Osteocyte (in vitro differentiated cells): ENCODE measurements around the gene TXNRD3. TPM values are rescaled to one million over a fixed set of nuclear protein-coding genes. Genes with fewer than 3 reads are reported as not detected.
"Not testable (repeated sequence)": the region's sequence is repeated elsewhere in the genome, so short reads cannot be mapped to it uniquely, and the experiment has no call there.

ENCODE experiments used
- DNase-seq: peaks from one replicate; pipeline ENCODE4 v3.0.0; 2021; ENCODE audit warnings: mixed read lengths; ENCODE audit not compliant: unreplicated experiment; ENCODE audit errors: extremely low spot score
- H3K27ac Mint-ChIP-seq: one replicate; pipeline ENCODE4 v1.8.0; 2021; ENCODE audit warnings: mild to moderate bottlenecking, mixed read lengths; ENCODE audit not compliant: unreplicated experiment
- H3K27me3 Mint-ChIP-seq: one replicate; pipeline ENCODE4 v1.8.0; 2021; ENCODE audit warnings: mixed read lengths; ENCODE audit not compliant: unreplicated experiment
- H3K36me3 Mint-ChIP-seq: one replicate; pipeline ENCODE4 v1.8.0; 2021; ENCODE audit warnings: mixed read lengths; ENCODE audit not compliant: unreplicated experiment
- H3K4me1 Mint-ChIP-seq: one replicate; pipeline ENCODE4 v1.8.0; 2021; ENCODE audit warnings: mixed read lengths; ENCODE audit not compliant: unreplicated experiment
- H3K4me3 Mint-ChIP-seq: one replicate; pipeline ENCODE4 v1.8.0; 2021; ENCODE audit warnings: mild to moderate bottlenecking, moderate library complexity, mixed read lengths; ENCODE audit not compliant: unreplicated experiment
- H3K9me3 Mint-ChIP-seq: one replicate; pipeline ENCODE4 v1.8.0; 2021; ENCODE audit warnings: mixed read lengths; ENCODE audit not compliant: unreplicated experiment
- total RNA-seq: library from RNA; stranded (reverse); gene quantifications from 2 replicates; pipeline ENCODE4 v1.2.1, GENCODE V29; 2021
- TF ChIP-seq, protein P1 (sequence below): fragments of 200-600 bp; sonication (generic); IDR thresholded peaks from 2 replicates; pipeline ENCODE4 v1.5.0; 2021; ENCODE audit warnings: antibody characterized with exemption, mild to moderate bottlenecking, moderate library complexity

Gene TXNRD3
- total RNA-seq, 1 donor from 2014 or later: 17.6 TPM

DNA sequence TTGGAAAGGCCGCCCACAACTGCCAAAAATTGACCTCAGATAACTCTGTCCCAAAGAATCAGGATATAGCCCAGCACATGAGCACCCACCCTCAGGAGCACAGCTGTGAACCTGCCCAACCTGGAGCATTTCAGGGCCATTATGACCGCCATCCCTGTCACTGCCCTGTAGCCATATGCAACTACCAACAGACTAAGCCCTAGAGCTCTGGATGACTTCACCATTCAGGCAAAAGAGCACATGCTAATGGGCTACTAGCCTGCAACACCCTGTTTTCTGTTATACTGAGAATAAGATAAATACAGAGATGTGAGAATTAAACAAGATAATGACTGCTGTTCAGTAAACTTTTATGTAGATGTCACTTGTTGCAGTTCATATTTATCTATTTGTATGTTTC lies 45.0 kb downstream of the TXNRD3 start:
- Mint-ChIP-seq H3K27me3 (no peaks in the 10 kb centered on the region), H3K36me3 (peaks cover 46% of the 10 kb centered on the region)
- TF ChIP-seq, protein P1, sequence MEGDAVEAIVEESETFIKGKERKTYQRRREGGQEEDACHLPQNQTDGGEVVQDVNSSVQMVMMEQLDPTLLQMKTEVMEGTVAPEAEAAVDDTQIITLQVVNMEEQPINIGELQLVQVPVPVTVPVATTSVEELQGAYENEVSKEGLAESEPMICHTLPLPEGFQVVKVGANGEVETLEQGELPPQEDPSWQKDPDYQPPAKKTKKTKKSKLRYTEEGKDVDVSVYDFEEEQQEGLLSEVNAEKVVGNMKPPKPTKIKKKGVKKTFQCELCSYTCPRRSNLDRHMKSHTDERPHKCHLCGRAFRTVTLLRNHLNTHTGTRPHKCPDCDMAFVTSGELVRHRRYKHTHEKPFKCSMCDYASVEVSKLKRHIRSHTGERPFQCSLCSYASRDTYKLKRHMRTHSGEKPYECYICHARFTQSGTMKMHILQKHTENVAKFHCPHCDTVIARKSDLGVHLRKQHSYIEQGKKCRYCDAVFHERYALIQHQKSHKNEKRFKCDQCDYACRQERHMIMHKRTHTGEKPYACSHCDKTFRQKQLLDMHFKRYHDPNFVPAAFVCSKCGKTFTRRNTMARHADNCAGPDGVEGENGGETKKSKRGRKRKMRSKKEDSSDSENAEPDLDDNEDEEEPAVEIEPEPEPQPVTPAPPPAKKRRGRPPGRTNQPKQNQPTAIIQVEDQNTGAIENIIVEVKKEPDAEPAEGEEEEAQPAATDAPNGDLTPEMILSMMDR: no peak

DNA sequence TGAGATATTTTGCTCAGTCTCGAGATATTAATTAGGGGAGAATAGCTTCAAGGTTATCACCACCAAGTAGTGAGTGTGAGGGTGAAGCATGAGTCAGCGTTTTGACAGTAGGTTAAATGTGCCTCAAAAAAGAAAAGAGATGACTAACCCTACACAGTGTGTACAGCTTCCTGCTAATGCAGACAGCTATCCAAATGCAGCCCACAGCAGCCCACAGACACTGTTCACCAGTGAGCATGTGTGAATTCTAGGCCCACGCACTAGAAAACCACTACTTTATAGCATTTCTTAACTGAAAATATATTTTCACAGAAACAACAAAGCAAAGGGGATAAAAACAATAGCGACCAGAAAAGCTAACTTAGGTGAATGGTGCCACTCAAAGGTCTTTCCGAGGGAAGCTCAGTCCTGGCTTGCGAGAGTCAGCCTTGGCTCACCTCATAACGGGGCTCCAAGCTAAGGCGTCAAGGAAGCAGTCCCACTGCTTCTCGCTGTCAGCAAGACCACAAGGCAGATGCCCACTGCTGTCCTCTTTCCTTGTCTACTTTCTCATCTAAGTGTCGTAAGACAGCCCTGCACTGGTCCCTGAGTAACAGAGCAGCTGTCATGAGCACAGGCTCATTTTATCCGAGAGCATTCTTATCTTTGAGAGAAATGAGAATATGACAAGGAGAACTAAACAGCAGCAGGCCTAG lies 47.6 kb downstream of the TXNRD3 start:
- DNase-seq: no peak
- Mint-ChIP-seq H3K4me3 (no peak overlapping the region), H3K27ac (no peak overlapping the region), H3K36me3 (peaks cover 58% of the 10 kb centered on the region), H3K9me3 (peaks cover 10% of the 10 kb centered on the region), H3K4me1 (peaks cover 2% of the 10 kb centered on the region), H3K27me3 (no peaks in the 10 kb centered on the region)
- TF ChIP-seq, protein P1: no peak

More for the DNA sequence above, 45.0 kb downstream of the TXNRD3 start:
- H3K27ac Mint-ChIP-seq: no peak overlapping the region
- H3K4me3 Mint-ChIP-seq: no peak overlapping the region
- no peaks in the 10 kb centered on the region for H3K9me3 Mint-ChIP-seq
- peaks cover 2% of the 10 kb centered on the region for H3K4me1 Mint-ChIP-seq
- no peak for DNase-seq

DNA sequence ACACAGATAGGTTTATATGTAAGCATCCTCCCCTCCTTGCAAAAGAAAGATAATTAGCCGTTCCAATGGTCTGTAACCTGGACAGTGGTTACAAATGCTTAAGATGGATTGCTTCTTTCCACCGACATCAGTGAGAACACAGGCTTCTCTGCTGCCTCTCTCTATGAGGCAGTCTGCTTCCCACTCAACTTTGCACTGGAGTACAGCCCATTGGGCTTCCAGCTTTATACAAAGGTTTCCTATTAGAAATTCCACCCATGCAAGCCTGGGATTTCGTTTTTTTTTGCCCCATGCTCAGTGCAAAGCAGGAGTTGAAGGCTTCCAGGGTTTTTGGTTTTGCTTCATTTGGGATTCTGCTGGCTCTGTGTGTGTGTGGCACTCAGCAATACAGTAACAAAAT lies 48.9 kb downstream of the TXNRD3 start:
- Mint-ChIP-seq H3K9me3 (peaks cover 10% of the 10 kb centered on the region), H3K27me3 (no peaks in the 10 kb centered on the region), H3K36me3 (peaks cover 56% of the 10 kb centered on the region), H3K4me1 (peaks cover 2% of the 10 kb centered on the region), H3K4me3 (no peak overlapping the region), H3K27ac (no peak overlapping the region)
- TF ChIP-seq, protein P1: no peak
- no peak for DNase-seq

DNA sequence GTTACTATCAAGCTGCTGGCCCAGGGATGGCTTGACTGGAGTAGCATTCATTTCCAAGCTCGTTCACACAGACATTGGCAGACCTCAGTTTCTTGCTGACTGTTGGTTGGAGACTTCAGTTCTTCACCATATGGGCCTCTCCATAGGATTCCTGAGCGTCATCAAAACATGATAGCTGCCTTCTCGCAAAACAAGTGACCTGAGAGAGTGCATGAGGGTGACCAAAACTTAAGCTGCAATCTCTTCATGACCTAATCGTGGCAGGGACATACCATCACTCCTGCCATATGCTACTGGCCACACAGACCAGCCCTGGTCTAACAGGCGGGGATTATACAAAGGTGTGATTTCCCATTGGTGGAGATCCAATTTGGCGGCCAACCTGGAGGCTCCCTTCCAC lies 50.2 kb downstream of the TXNRD3 start:
- Mint-ChIP-seq H3K27me3 (no peaks in the 10 kb centered on the region), H3K36me3 (peaks cover 43% of the 10 kb centered on the region), H3K9me3 (peaks cover 10% of the 10 kb centered on the region), H3K4me1 (peaks cover 2% of the 10 kb centered on the region), H3K4me3 (no peak overlapping the region), H3K27ac (no peak overlapping the region)
- no peak for DNase-seq
- TF ChIP-seq, protein P1: no peak

DNA sequence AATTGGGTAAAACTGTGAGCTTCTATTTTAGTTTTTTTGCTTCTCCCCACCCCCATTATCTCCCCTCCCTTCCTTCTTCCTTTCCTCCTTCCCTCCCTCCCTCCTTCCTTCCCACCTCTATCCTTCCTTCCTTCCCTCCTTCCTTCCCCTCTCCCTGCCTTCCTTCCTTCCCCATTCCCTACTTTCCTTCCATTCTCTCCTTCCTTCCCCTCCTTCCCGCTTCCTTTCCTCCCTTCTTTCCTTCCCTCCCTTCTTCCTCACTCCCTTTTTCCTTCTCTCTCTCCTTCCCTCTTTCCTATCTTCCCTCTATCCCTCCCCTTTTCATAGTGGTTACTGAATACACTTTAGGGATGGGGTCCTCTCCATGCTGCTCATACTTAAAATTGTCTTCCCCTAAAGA lies 55.8 kb downstream of the TXNRD3 start:
- Mint-ChIP-seq H3K36me3 (peaks cover 26% of the 10 kb centered on the region), H3K9me3 (peaks cover 29% of the 10 kb centered on the region), H3K4me1 (no peaks in the 10 kb centered on the region), H3K4me3 (no peak overlapping the region), H3K27me3 (no peaks in the 10 kb centered on the region), H3K27ac (no peak overlapping the region)
- no peak for DNase-seq
- TF ChIP-seq, protein P1: no peak

DNA sequence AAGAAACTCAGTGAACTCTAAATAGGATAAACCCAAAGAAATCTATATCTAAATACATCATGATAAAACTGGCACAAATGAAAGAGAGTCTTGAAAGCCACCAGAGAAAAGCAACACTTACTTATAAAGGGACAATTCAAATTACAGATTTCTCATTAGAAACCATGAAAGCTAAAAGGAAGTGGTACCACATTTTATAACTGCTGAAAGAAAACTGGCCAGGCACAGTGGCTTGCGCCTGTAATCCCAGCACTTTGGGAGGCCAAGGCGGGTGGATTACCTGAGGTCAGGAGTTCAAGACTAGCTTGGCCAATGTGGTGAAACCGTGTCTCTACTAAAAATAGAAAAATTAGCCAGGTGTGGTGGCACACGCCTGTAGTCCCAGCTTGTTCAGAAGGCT lies 59.4 kb downstream of the TXNRD3 start:
- H3K36me3 Mint-ChIP-seq: peaks cover 14% of the 10 kb centered on the region
- H3K27ac Mint-ChIP-seq, H3K4me3 Mint-ChIP-seq, H3K4me1 Mint-ChIP-seq, DNase-seq, H3K27me3 Mint-ChIP-seq: not testable (repeated sequence)
- H3K9me3 Mint-ChIP-seq: peaks cover 27% of the 10 kb centered on the region

DNA sequence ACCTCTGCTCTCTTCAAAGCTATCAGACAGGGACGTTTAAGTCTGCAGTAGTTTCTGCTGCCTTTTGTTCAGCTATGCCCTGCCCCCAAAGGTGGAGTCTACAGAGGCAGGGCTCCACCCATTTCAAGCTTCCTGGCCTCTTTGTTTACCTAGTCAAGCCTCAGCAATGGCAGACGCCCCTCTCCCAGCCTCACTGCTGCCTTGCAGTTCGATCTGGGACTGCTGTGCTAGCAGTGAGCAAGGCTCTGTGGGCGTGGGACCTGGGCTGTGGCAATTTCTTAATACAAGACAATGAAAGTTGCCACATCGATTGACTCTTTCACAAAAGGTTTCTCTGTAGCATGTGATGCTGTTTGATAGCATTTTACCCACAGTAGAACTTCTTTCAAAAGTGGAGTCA lies 63.4 kb downstream of the TXNRD3 start:
- H3K4me1 Mint-ChIP-seq, H3K27ac Mint-ChIP-seq, H3K4me3 Mint-ChIP-seq, H3K27me3 Mint-ChIP-seq, DNase-seq: not testable (repeated sequence)
- Mint-ChIP-seq H3K36me3 (peaks cover 12% of the 10 kb centered on the region), H3K9me3 (peaks cover 36% of the 10 kb centered on the region)
